Osteocyte (in vitro differentiated cells): Measurements from ENCODE around the gene ADH5. TPM values are rescaled to one million over a fixed set of nuclear protein-coding genes. Genes with fewer than 3 reads are reported as not detected.
A peak's percentile ranks its signal among the peaks of the same experiment; 100 is the strongest.
"Not testable (repeated sequence)": the region's sequence is repeated elsewhere in the genome, so short reads cannot be mapped to it uniquely, and the experiment has no call there.

Experiments used
- DNase-seq: peaks from one replicate; pipeline ENCODE4 v3.0.0; 2021; ENCODE audit warnings: mixed read lengths; ENCODE audit not compliant: unreplicated experiment; ENCODE audit errors: extremely low spot score
- H3K27ac Mint-ChIP-seq: one replicate; pipeline ENCODE4 v1.8.0; 2021; ENCODE audit warnings: mild to moderate bottlenecking, mixed read lengths; ENCODE audit not compliant: unreplicated experiment
- H3K27me3 Mint-ChIP-seq: one replicate; pipeline ENCODE4 v1.8.0; 2021; ENCODE audit warnings: mixed read lengths; ENCODE audit not compliant: unreplicated experiment
- H3K36me3 Mint-ChIP-seq: one replicate; pipeline ENCODE4 v1.8.0; 2021; ENCODE audit warnings: mixed read lengths; ENCODE audit not compliant: unreplicated experiment
- H3K4me1 Mint-ChIP-seq: one replicate; pipeline ENCODE4 v1.8.0; 2021; ENCODE audit warnings: mixed read lengths; ENCODE audit not compliant: unreplicated experiment
- H3K4me3 Mint-ChIP-seq: one replicate; pipeline ENCODE4 v1.8.0; 2021; ENCODE audit warnings: mild to moderate bottlenecking, moderate library complexity, mixed read lengths; ENCODE audit not compliant: unreplicated experiment
- H3K9me3 Mint-ChIP-seq: one replicate; pipeline ENCODE4 v1.8.0; 2021; ENCODE audit warnings: mixed read lengths; ENCODE audit not compliant: unreplicated experiment
- CTCF ChIP-seq: fragments of 200-600 bp; sonication (generic); IDR thresholded peaks from 2 replicates; pipeline ENCODE4 v1.5.0; 2021; ENCODE audit warnings: antibody characterized with exemption, mild to moderate bottlenecking, moderate library complexity
- total RNA-seq: library from RNA; stranded (reverse); gene quantifications from 2 replicates; pipeline ENCODE4 v1.2.1, GENCODE V29; 2021

The ADH5 gene
- total RNA-seq, 1 donor from 2014 or later: 136 TPM

- Mint-ChIP-seq H3K4me3 (no peak overlapping the region), H3K27me3 (no peaks in the 10 kb centered on the region), H3K27ac (no peak overlapping the region), H3K4me1 (peaks cover 4% of the 10 kb centered on the region), H3K36me3 (peaks cover 2% of the 10 kb centered on the region), H3K9me3 (no peaks in the 10 kb centered on the region)
- TF ChIP-seq CTCF: no peak
- no peak for DNase-seq
Measured at GRCh38 chr4:99104153-99104552, 15.6 kb upstream of the ADH5 start.

- Mint-ChIP-seq H3K9me3 (no peaks in the 10 kb centered on the region), H3K27me3 (no peaks in the 10 kb centered on the region), H3K36me3 (peaks cover 2% of the 10 kb centered on the region), H3K4me1 (peaks cover 4% of the 10 kb centered on the region), H3K27ac (no peak overlapping the region), H3K4me3 (no peak overlapping the region)
- TF ChIP-seq CTCF: no peak
- DNase-seq: no peak
Measured at GRCh38 chr4:99103166-99103565, 14.6 kb upstream of the ADH5 start.

- H3K36me3 Mint-ChIP-seq: peaks cover 2% of the 10 kb centered on the region
- no peak for DNase-seq
- H3K4me3 Mint-ChIP-seq: no peak overlapping the region
- H3K9me3 Mint-ChIP-seq: no peaks in the 10 kb centered on the region
- peaks cover 4% of the 10 kb centered on the region for H3K4me1 Mint-ChIP-seq
- TF ChIP-seq CTCF: no peak
- no peaks in the 10 kb centered on the region for H3K27me3 Mint-ChIP-seq
- no peak overlapping the region for H3K27ac Mint-ChIP-seq
Measured at GRCh38 chr4:99102634-99103033, 14.0 kb upstream of the ADH5 start.

- H3K9me3 Mint-ChIP-seq: no peaks in the 10 kb centered on the region
Measured at GRCh38 chr4:99100876-99101275, 12.3 kb upstream of the ADH5 start.

GRCh38 chr4:99099814-99100213 is 11.2 kb upstream of the ADH5 start:
- not testable (repeated sequence) for H3K36me3 Mint-ChIP-seq, H3K27me3 Mint-ChIP-seq, H3K4me1 Mint-ChIP-seq, DNase-seq, H3K4me3 Mint-ChIP-seq, H3K27ac Mint-ChIP-seq, H3K9me3 Mint-ChIP-seq

More at GRCh38 chr4:99100876-99101275, 12.3 kb upstream of the ADH5 start:
- TF ChIP-seq CTCF: no peak
- Mint-ChIP-seq H3K36me3 (peaks cover 2% of the 10 kb centered on the region), H3K27me3 (no peaks in the 10 kb centered on the region), H3K27ac (no peak overlapping the region), H3K4me1 (peaks cover 4% of the 10 kb centered on the region), H3K4me3 (no peak overlapping the region)
- no peak for DNase-seq

- H3K27me3 Mint-ChIP-seq: no peaks in the 10 kb centered on the region
- peaks cover 2% of the 10 kb centered on the region for H3K36me3 Mint-ChIP-seq
- peaks cover 4% of the 10 kb centered on the region for H3K4me1 Mint-ChIP-seq
- no peaks in the 10 kb centered on the region for H3K9me3 Mint-ChIP-seq
- no peak for DNase-seq
- TF ChIP-seq CTCF: no peak
- H3K4me3 Mint-ChIP-seq: no peak overlapping the region
- H3K27ac Mint-ChIP-seq: no peak overlapping the region
Measured at GRCh38 chr4:99099311-99099710, 10.7 kb upstream of the ADH5 start.

- Mint-ChIP-seq H3K4me1 (peaks cover 33% of the 10 kb centered on the region), H3K27ac (peak overlapping the region; percentile 90)
- not testable (repeated sequence) for H3K27me3 Mint-ChIP-seq, H3K9me3 Mint-ChIP-seq, H3K4me3 Mint-ChIP-seq, DNase-seq, H3K36me3 Mint-ChIP-seq
Measured at GRCh38 chr4:99091841-99092240, 3.3 kb upstream of the ADH5 start.
